Central memory CD8-positive, alpha-beta T cell (primary cell): ENCODE measurements around the gene ELMO1.

Experiments
- ATAC-seq: fragments of 150-1000 bp; cut with Tn5 transposase; replicated peaks from 2 replicates; pipeline ENCODE4 v1.10.0; 2022; ENCODE audit warnings: mild to moderate bottlenecking, moderate FRiP score, moderate number of reproducible peaks; ENCODE audit not compliant: poor library complexity, severe bottlenecking; ENCODE audit errors: extremely low read depth
- DNase-seq, 2 donors: peaks; one replicate each; pipeline ENCODE4 v3.0.0; 2021; ENCODE audit warnings: low spot score in 2 of 2
- H3K27ac Mint-ChIP-seq: one replicate; pipeline ENCODE4 v1.8.0; 2022; ENCODE audit warnings: low read depth, mild to moderate bottlenecking, moderate library complexity, mixed read lengths
- H3K27me3 Mint-ChIP-seq: one replicate; pipeline ENCODE4 v1.8.0; 2022; ENCODE audit warnings: mixed read lengths
- H3K36me3 Mint-ChIP-seq: one replicate; pipeline ENCODE4 v1.8.0; 2022; ENCODE audit warnings: mild to moderate bottlenecking, moderate library complexity, mixed read lengths; ENCODE audit not compliant: insufficient read depth
- H3K4me1 Mint-ChIP-seq: one replicate; pipeline ENCODE4 v1.8.0; 2022; ENCODE audit warnings: mixed read lengths
- H3K4me3 Mint-ChIP-seq: one replicate; pipeline ENCODE4 v1.8.0; 2022; ENCODE audit warnings: mild to moderate bottlenecking, moderate library complexity, mixed read lengths
- H3K9me3 Mint-ChIP-seq: one replicate; pipeline ENCODE4 v1.8.0; 2022; ENCODE audit warnings: mixed read lengths

ELMO1 gene

GRCh38 chr7:36881233-36881874 lies 567.3 kb downstream of the ELMO1 start:
- Mint-ChIP-seq H3K36me3 (peaks cover 21% of the 10 kb centered on the region), H3K4me1 (peaks cover 15% of the 10 kb centered on the region), H3K9me3 (no peaks in the 10 kb centered on the region), H3K27me3 (no peaks in the 10 kb centered on the region), H3K27ac (peak overlapping the region; percentile 20), H3K4me3 (no peak overlapping the region)
- ATAC-seq: no peak
- DNase-seq: no peak

GRCh38 chr7:36880108-36880507 lies 568.6 kb downstream of the ELMO1 start:
- DNase-seq (no peak), ATAC-seq (no peak)
- no peak overlapping the region for H3K4me3 Mint-ChIP-seq
- H3K27me3 Mint-ChIP-seq: no peaks in the 10 kb centered on the region
- peaks cover 11% of the 10 kb centered on the region for H3K4me1 Mint-ChIP-seq
- H3K36me3 Mint-ChIP-seq: peaks cover 18% of the 10 kb centered on the region
- H3K9me3 Mint-ChIP-seq: no peaks in the 10 kb centered on the region
- H3K27ac Mint-ChIP-seq: peak overlapping the region; percentile 25

GRCh38 chr7:36879021-36879420 lies 569.6 kb downstream of the ELMO1 start:
- Mint-ChIP-seq H3K27me3 (no peaks in the 10 kb centered on the region), H3K4me1 (peaks cover 19% of the 10 kb centered on the region), H3K9me3 (no peaks in the 10 kb centered on the region), H3K27ac (no peak overlapping the region), H3K36me3 (peaks cover 20% of the 10 kb centered on the region), H3K4me3 (no peak overlapping the region)
- ATAC-seq (no peak), DNase-seq (no peak)

GRCh38 chr7:36878288-36878687 lies 570.4 kb downstream of the ELMO1 start:
- no peak overlapping the region for H3K27ac Mint-ChIP-seq
- H3K36me3 Mint-ChIP-seq: peaks cover 21% of the 10 kb centered on the region
- H3K9me3 Mint-ChIP-seq: no peaks in the 10 kb centered on the region
- no peak overlapping the region for H3K4me3 Mint-ChIP-seq
- DNase-seq: no peak
- no peak for ATAC-seq
- peaks cover 21% of the 10 kb centered on the region for H3K4me1 Mint-ChIP-seq
- no peaks in the 10 kb centered on the region for H3K27me3 Mint-ChIP-seq

GRCh38 chr7:36875794-36876193 lies 572.9 kb downstream of the ELMO1 start:
- Mint-ChIP-seq H3K4me1 (peaks cover 25% of the 10 kb centered on the region), H3K9me3 (peaks cover 6% of the 10 kb centered on the region), H3K36me3 (peaks cover 15% of the 10 kb centered on the region), H3K4me3 (no peak overlapping the region), H3K27me3 (no peaks in the 10 kb centered on the region), H3K27ac (no peak overlapping the region)
- ATAC-seq (no peak), DNase-seq (no peak)

GRCh38 chr7:36874041-36874440 lies 574.6 kb downstream of the ELMO1 start:
- H3K27ac Mint-ChIP-seq: no peak overlapping the region
- H3K9me3 Mint-ChIP-seq: peaks cover 6% of the 10 kb centered on the region
- peaks cover 19% of the 10 kb centered on the region for H3K36me3 Mint-ChIP-seq

GRCh38 chr7:36871863-36872262 lies 576.8 kb downstream of the ELMO1 start:
- no peaks in the 10 kb centered on the region for H3K27me3 Mint-ChIP-seq
- peaks cover 35% of the 10 kb centered on the region for H3K4me1 Mint-ChIP-seq
- no peak for ATAC-seq
- H3K9me3 Mint-ChIP-seq: peaks cover 6% of the 10 kb centered on the region
- H3K36me3 Mint-ChIP-seq: peaks cover 22% of the 10 kb centered on the region
- peak overlapping the region; percentile 47 for H3K27ac Mint-ChIP-seq
- H3K4me3 Mint-ChIP-seq: no peak overlapping the region
- no peak for DNase-seq

More at GRCh38 chr7:36874041-36874440, 574.6 kb downstream of the ELMO1 start:
- peaks cover 24% of the 10 kb centered on the region for H3K4me1 Mint-ChIP-seq
- H3K27me3 Mint-ChIP-seq: no peaks in the 10 kb centered on the region
- H3K4me3 Mint-ChIP-seq: no peak overlapping the region
- ATAC-seq (no peak), DNase-seq (no peak)

- peaks cover 19% of the 10 kb centered on the region for H3K36me3 Mint-ChIP-seq
- H3K4me1 Mint-ChIP-seq: peaks cover 40% of the 10 kb centered on the region
- no peak overlapping the region for H3K4me3 Mint-ChIP-seq
- ATAC-seq (no peak), DNase-seq (no peak)
- no peaks in the 10 kb centered on the region for H3K27me3 Mint-ChIP-seq
- peaks cover 6% of the 10 kb centered on the region for H3K9me3 Mint-ChIP-seq
- peak overlapping the region; percentile 39 for H3K27ac Mint-ChIP-seq
Observed at GRCh38 chr7:36871355-36871738, 577.3 kb downstream of the ELMO1 start.

GRCh38 chr7:36870625-36871354 lies 577.9 kb downstream of the ELMO1 start:
- H3K27ac Mint-ChIP-seq: peak overlapping the region; percentile 39
- H3K4me3 Mint-ChIP-seq: no peak overlapping the region
- no peaks in the 10 kb centered on the region for H3K27me3 Mint-ChIP-seq
- no peak for ATAC-seq
- H3K36me3 Mint-ChIP-seq: peaks cover 19% of the 10 kb centered on the region
- peaks cover 43% of the 10 kb centered on the region for H3K4me1 Mint-ChIP-seq
- DNase-seq: no peak
- peaks cover 6% of the 10 kb centered on the region for H3K9me3 Mint-ChIP-seq

- peaks cover 6% of the 10 kb centered on the region for H3K9me3 Mint-ChIP-seq
- H3K4me3 Mint-ChIP-seq: no peak overlapping the region
- H3K36me3 Mint-ChIP-seq: peaks cover 20% of the 10 kb centered on the region
- ATAC-seq (no peak), DNase-seq (no peak)
- peaks cover 52% of the 10 kb centered on the region for H3K4me1 Mint-ChIP-seq
- peak overlapping the region; percentile 92 for H3K27ac Mint-ChIP-seq
- H3K27me3 Mint-ChIP-seq: no peaks in the 10 kb centered on the region
Observed at GRCh38 chr7:36868727-36869411, 579.8 kb downstream of the ELMO1 start.

- Mint-ChIP-seq H3K9me3 (no peaks in the 10 kb centered on the region), H3K27me3 (no peaks in the 10 kb centered on the region), H3K4me1 (peaks cover 51% of the 10 kb centered on the region), H3K36me3 (peaks cover 31% of the 10 kb centered on the region), H3K27ac (peak overlapping the region; percentile 92), H3K4me3 (peak overlapping the region; percentile 65)
- peak; percentile 81 for ATAC-seq
- DNase-seq: no peak
Observed at GRCh38 chr7:36865019-36865418, 583.6 kb downstream of the ELMO1 start.

GRCh38 chr7:36863901-36864701 lies 584.6 kb downstream of the ELMO1 start:
- Mint-ChIP-seq H3K9me3 (no peaks in the 10 kb centered on the region), H3K27me3 (no peaks in the 10 kb centered on the region), H3K4me3 (peak overlapping the region; percentile 65), H3K4me1 (peaks cover 51% of the 10 kb centered on the region), H3K27ac (peak overlapping the region; percentile 92), H3K36me3 (peaks cover 28% of the 10 kb centered on the region)
- DNase-seq (peak in 1 of 2 donors; percentile 35), ATAC-seq (peak; percentile 70)
